Naive thymus-derived CD4-positive, alpha-beta T cell (primary cell): ENCODE data around the gene MS4A3. TPM values are rescaled to one million over a fixed set of nuclear protein-coding genes. Genes with fewer than 3 reads are reported as not detected.
"Not testable (repeated sequence)": the region's sequence is repeated elsewhere in the genome, so short reads cannot be mapped to it uniquely, and the experiment has no call there.

Experiments
- ATAC-seq: fragments of 150-1000 bp; cut with Tn5 transposase; 2 replicates; pipeline ENCODE4 v1.10.0; 2021; ENCODE audit warnings: mild to moderate bottlenecking, moderate library complexity
- CTCF ChIA-PET: fragments of 350-600 bp; sonication (Branson Sonifier 250); formaldehyde crosslinking; loops from one replicate; lab custom pipeline; 2021; ENCODE audit warnings: antibody characterized with exemption; lab: Charles Lee
- POLR2A ChIA-PET: fragments of 350-600 bp; sonication (Branson Sonifier 250); formaldehyde crosslinking; loops from one replicate; lab custom pipeline; 2021; ENCODE audit warnings: antibody characterized with exemption, inconsistent platforms; lab: Charles Lee
- DNase-seq, 9 donors: peaks; one replicate each; pipeline versions ENCODE4 v3.0.0 to v3.0.0-alpha.2; 2020 to 2022; ENCODE audit warnings: mixed read lengths in 1 of 9
- H3K27ac ChIP-seq: one replicate; pipeline ENCODE4 v1.7.0; 2013; ENCODE audit warnings: mild to moderate bottlenecking, low read depth, low read length, moderate library complexity
- H3K27me3 ChIP-seq, 2 donors: one replicate each; pipeline ENCODE4 v1.7.0; 2013; ENCODE audit warnings: low read length in 2 of 2, mild to moderate bottlenecking in 2 of 2, moderate library complexity in 2 of 2; ENCODE audit not compliant: control insufficient read depth in 2 of 2, insufficient read depth in 2 of 2
- H3K36me3 ChIP-seq, 3 experiments: 1 replicate in 2 of 3; 2 replicates in 1 of 3; pipeline ENCODE4 v1.7.0; 2013; ENCODE audit warnings: low read length in 3 of 3, mild to moderate bottlenecking in 3 of 3, moderate library complexity in 1 of 3; ENCODE audit not compliant: insufficient read depth in 3 of 3, control insufficient read depth in 2 of 3
- H3K4me1 ChIP-seq, 2 donors: one replicate each; pipeline ENCODE4 v1.7.0; 2013; ENCODE audit warnings: low read length in 2 of 2, mild to moderate bottlenecking in 2 of 2, moderate library complexity in 1 of 2; ENCODE audit not compliant: control insufficient read depth in 2 of 2, insufficient read depth in 2 of 2
- H3K4me3 ChIP-seq: 2 replicates; pipeline ENCODE4 v1.7.0; 2013; ENCODE audit warnings: mild to moderate bottlenecking, low read length
- H3K9me3 ChIP-seq, 3 experiments: 1 replicate in 2 of 3; 2 replicates in 1 of 3; pipeline ENCODE4 v1.7.0; 2013; ENCODE audit warnings: low read length in 3 of 3; ENCODE audit not compliant: control insufficient read depth in 2 of 3
- H3K27ac Mint-ChIP-seq, 9 donors: one replicate each; pipeline ENCODE4 v1.8.0; 2020 to 2022; ENCODE audit warnings: mixed read lengths in 9 of 9, mild to moderate bottlenecking in 8 of 9, moderate library complexity in 5 of 9, inconsistent platforms in 2 of 9
- H3K27me3 Mint-ChIP-seq, 5 donors: one replicate each; pipeline ENCODE4 v1.8.0; 2021 to 2022; ENCODE audit warnings: mixed read lengths in 5 of 5, mild to moderate bottlenecking in 1 of 5
- H3K36me3 Mint-ChIP-seq, 5 donors: one replicate each; pipeline ENCODE4 v1.8.0; 2020 to 2022; ENCODE audit warnings: mixed read lengths in 5 of 5, mild to moderate bottlenecking in 3 of 5, inconsistent platforms in 1 of 5
- H3K4me1 Mint-ChIP-seq, 7 donors: one replicate each; pipeline ENCODE4 v1.8.0; 2020 to 2022; ENCODE audit warnings: mixed read lengths in 7 of 7, mild to moderate bottlenecking in 3 of 7, inconsistent platforms in 1 of 7
- H3K4me3 Mint-ChIP-seq, 10 donors: one replicate each; pipeline ENCODE4 v1.8.0; 2020 to 2022; ENCODE audit warnings: mild to moderate bottlenecking in 10 of 10, mixed read lengths in 10 of 10, moderate library complexity in 6 of 10, inconsistent platforms in 2 of 10
- H3K9me3 Mint-ChIP-seq, 11 donors: one replicate each; pipeline ENCODE4 v1.8.0; 2020 to 2022; ENCODE audit warnings: mixed read lengths in 11 of 11, mild to moderate bottlenecking in 4 of 11, inconsistent platforms in 1 of 11, moderate library complexity in 1 of 11
- intact Hi-C, 2 donors: fragments of 100-400 bp; cut with micrococcal nuclease; formaldehyde crosslinking; loops; one replicate each; pipeline ENCODE4 v1.15.1; 2023
- polyA plus RNA-seq, 2 donors: library from polyadenylated mRNA; unstranded; fragments of 300-500 nt; fragmentation: Illumina TruSeq; gene quantifications; one replicate each; pipeline ENCODE4 v1.2.3, GENCODE V29; 2021
- total RNA-seq, 6 experiments: library from RNA in 5 of 6; stranded (reverse) in 5 of 6; gene quantifications; 1 replicate in 5 of 6; 2 replicates in 1 of 6; pipeline ENCODE4 v1.2.3 and lab custom pipeline; 2021 to 2026

MS4A3 gene, protein sequence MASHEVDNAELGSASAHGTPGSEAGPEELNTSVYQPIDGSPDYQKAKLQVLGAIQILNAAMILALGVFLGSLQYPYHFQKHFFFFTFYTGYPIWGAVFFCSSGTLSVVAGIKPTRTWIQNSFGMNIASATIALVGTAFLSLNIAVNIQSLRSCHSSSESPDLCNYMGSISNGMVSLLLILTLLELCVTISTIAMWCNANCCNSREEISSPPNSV
- total RNA-seq (1 to 10 TPM in 2 of 5 experiments, not detected in 3; 4.2 to 9.9 TPM), polyA plus RNA-seq (not detected), total RNA-seq (lab: John Stamatoyannopoulos, UW) (not detected)

DNA sequence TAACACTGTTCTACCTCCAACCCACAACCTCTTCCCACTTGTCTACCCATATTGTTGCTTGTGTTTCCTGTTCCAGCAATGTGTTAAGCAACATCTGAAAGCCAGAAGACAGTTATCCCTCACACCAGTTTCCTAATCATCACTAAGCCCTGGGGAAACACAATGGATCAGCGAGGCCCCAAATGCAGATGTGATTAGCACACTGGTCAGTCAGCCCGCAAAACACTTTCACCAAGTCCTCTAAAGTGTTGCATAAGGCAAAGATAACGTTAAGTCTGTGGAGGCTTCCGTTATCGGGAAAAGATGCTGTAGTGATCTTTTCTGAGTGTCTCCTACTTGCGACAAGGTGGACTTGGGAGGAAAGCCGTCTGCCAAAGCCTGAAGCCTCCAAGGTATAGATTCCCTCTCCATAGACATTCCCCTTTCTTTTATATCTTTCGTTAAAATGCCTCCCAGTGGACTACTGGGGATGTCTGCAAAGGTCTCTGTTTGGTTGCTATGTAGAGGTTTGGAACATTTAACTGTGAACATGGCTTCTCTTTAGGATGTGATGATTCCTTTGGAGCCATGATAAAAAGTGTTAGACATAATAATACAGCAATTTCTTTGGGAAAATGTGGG lies at the start of gene MS4A3:
Gene MS4A3, plus strand, starts transcription at position 317 of the 621 bp plus-strand sequence. CDS start 4,496 bp downstream, outside the sequence.
- H3K9me3 Mint-ChIP-seq, result peaks cover 0 to 4% (median 0%) of the 10 kb centered on the region in 11 donors
- peak; percentile 36 for ATAC-seq
- ChIA-PET CTCF (no interaction called here), POLR2A (no interaction called here)
- H3K4me1 Mint-ChIP-seq, result peaks cover 0 to 4% (median 0%) of the 10 kb centered on the region in 7 donors
- DNase-seq, result no peak
- Histone ChIP-seq H3K4me1 (no peaks in the 10 kb centered on the region), H3K36me3 (no peaks in the 10 kb centered on the region), H3K4me3 (no peak within 1 kb of the TSS), H3K9me3 (no peaks in the 10 kb centered on the region), H3K27ac (no peak within 1 kb of the TSS), H3K27me3 (no peaks in the 10 kb centered on the region)
- intact Hi-C loops, result no loop called here
- no peak within 1 kb of the TSS for H3K27ac Mint-ChIP-seq
- H3K4me3 Mint-ChIP-seq, result no peak within 1 kb of the TSS
- peaks cover 0 to 7% (median 4%) of the 10 kb centered on the region in 5 donors for H3K27me3 Mint-ChIP-seq
- H3K36me3 Mint-ChIP-seq, result no peaks in the 10 kb centered on the region

DNA sequence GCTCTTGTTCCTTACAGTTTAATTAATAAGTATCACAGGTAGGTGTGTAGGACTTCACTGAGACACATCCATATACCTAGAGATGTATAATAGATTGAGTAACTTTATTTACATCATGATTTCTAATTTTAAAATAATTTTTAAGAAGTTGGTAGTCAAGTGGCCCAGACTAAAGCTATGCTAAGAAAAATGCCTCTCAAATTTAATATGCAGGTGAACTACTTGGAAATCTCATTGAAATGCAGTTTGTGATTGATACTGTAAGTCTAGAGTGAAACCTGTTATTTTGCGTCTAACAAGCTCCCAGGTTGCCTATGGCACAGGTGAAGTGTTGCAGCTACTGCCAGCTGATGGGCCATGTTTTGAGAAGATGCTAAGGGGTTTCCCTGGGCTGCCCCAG lies 39.6 kb upstream of the MS4A3 start, which contains the start of gene OOSP4B:
Gene OOSP4B, plus strand, starts transcription at position 301 of the 400 bp plus-strand sequence.
- no peaks in the 10 kb centered on the region for H3K9me3 ChIP-seq
- intact Hi-C loops, result no loop called here
- no peaks in the 10 kb centered on the region for H3K36me3 ChIP-seq
- ATAC-seq, result no peak
- H3K4me1 Mint-ChIP-seq, result peaks cover 0 to 1% (median 0%) of the 10 kb centered on the region in 7 donors
- CTCF ChIA-PET, result no interaction called here
- DNase-seq, result no peak
- peaks cover 0 to 3% (median 0%) of the 10 kb centered on the region in 11 donors for H3K9me3 Mint-ChIP-seq
- no peaks in the 10 kb centered on the region for H3K27me3 ChIP-seq
- no peaks in the 10 kb centered on the region for H3K36me3 Mint-ChIP-seq
- H3K4me3 ChIP-seq, result no peak within 1 kb of the TSS
- peaks cover 0 to 10% (median 9%) of the 10 kb centered on the region in 5 donors for H3K27me3 Mint-ChIP-seq
- no peaks in the 10 kb centered on the region for H3K4me1 ChIP-seq
- H3K27ac Mint-ChIP-seq, result no peak within 1 kb of the TSS
- no peak within 1 kb of the TSS for H3K4me3 Mint-ChIP-seq
- H3K27ac ChIP-seq, result no peak within 1 kb of the TSS
- POLR2A ChIA-PET, result no interaction called here

DNA sequence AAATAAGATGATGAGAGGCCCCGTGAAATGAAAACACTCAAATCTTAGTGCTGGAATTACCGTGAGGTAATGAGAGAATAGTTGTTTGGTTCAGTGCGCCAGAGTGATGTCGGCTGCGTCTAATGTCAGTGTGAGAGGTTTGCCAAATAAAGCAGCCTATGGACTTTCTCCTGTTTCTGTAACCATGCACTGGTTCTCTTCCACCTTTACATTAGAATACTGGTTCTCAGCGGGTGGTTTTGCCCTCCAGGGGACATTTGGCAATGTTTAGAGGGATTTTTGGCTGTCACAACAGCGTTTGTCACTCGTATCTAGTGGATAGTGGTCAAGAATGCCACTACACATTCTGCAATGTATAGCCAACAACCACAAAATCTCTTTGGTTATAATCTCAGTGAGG lies 38.4 kb upstream of the MS4A3 start:
- Histone ChIP-seq H3K4me1 (no peaks in the 10 kb centered on the region), H3K27me3 (no peaks in the 10 kb centered on the region), H3K27ac (no peak overlapping the region), H3K9me3 (no peaks in the 10 kb centered on the region), H3K4me3 (no peak overlapping the region), H3K36me3 (no peaks in the 10 kb centered on the region)
- intact Hi-C loops, result no loop called here
- H3K9me3 Mint-ChIP-seq, result peaks cover 0 to 3% (median 0%) of the 10 kb centered on the region in 11 donors
- no peak for ATAC-seq
- no peak for DNase-seq
- H3K4me3 Mint-ChIP-seq, result no peak overlapping the region
- no peak overlapping the region for H3K27ac Mint-ChIP-seq
- H3K4me1 Mint-ChIP-seq, result peaks cover 0 to 1% (median 0%) of the 10 kb centered on the region in 7 donors
- H3K27me3 Mint-ChIP-seq, result peaks cover 0 to 15% (median 9%) of the 10 kb centered on the region in 5 donors
- H3K36me3 Mint-ChIP-seq, result no peaks in the 10 kb centered on the region
- CTCF ChIA-PET, result no interaction called here
- POLR2A ChIA-PET, result no interaction called here

DNA sequence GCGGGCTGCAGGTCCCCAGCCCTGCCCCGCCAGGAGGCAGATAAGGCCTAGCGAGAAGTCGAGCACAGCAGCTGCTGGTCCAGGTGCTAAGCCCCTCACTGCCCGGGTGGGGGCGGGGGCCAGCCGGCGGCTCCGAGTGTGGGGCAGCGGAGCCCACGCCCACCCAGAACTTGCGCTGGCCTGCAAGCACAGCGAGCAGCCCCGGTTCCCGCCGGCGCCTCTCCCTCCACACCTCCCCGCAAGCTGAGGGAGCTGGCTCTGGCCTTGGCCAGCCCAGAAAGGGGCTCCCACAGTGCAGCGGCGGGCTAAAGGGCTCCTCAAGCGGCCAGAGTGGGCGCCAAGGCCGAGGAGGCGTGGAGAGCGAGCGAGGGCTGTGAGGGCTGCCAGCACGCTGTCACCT lies 36.1 kb upstream of the MS4A3 start:
- CTCF ChIA-PET, DNase-seq: not testable (repeated sequence)

DNA sequence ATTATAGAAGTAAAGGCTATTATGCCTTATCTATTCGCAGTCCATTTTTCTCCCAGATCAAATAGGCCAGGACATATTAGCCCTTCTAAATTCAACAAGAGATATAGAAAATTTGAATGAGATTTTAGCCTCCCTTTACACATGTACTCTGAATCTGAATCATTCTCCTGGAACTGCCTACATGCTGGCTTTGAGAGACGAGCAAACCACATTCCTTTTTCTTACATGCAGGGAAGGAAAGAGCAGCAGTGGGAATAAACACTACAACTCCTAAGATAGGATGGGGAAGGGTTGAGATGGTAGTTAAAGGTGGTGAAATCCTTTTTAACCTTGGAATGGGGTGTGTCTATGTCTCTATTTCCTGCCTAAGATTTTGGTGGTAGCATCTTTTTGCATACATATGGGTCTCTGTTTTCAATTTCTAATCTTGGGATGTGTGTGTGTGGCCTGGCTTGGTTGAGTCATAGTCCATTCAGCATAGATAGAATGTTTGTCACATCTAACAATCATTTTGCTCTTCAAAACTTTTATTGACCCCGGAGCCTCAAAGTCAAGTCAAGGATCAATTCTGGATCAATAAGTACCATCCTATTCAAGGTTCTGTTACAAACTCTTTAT lies 27.3 kb upstream of the MS4A3 start:
- Histone ChIP-seq H3K4me3 (no peak overlapping the region), H3K27me3 (no peaks in the 10 kb centered on the region), H3K4me1 (no peaks in the 10 kb centered on the region), H3K27ac (no peak overlapping the region), H3K36me3 (no peaks in the 10 kb centered on the region), H3K9me3 (no peaks in the 10 kb centered on the region)
- no peak for ATAC-seq
- intact Hi-C loops, result no loop called here
- Mint-ChIP-seq H3K4me1 (no peaks in the 10 kb centered on the region), H3K9me3 (no peaks in the 10 kb centered on the region), H3K4me3 (no peak overlapping the region), H3K36me3 (no peaks in the 10 kb centered on the region), H3K27me3 (peaks cover 0 to 4% (median 0%) of the 10 kb centered on the region in 5 donors), H3K27ac (no peak overlapping the region)
- CTCF ChIA-PET, result no interaction called here
- DNase-seq, result no peak
- POLR2A ChIA-PET, result no interaction called here

More for the DNA sequence above, 36.1 kb upstream of the MS4A3 start:
- POLR2A ChIA-PET, H3K4me3 Mint-ChIP-seq, H3K9me3 ChIP-seq, H3K4me3 ChIP-seq, H3K9me3 Mint-ChIP-seq, H3K4me1 ChIP-seq, H3K27ac ChIP-seq, intact Hi-C loops, H3K36me3 ChIP-seq, H3K27me3 ChIP-seq, H3K27ac Mint-ChIP-seq, H3K4me1 Mint-ChIP-seq, H3K36me3 Mint-ChIP-seq, ATAC-seq: not testable (repeated sequence)
- H3K27me3 Mint-ChIP-seq, result peaks cover 0 to 15% (median 9%) of the 10 kb centered on the region in 5 donors

DNA sequence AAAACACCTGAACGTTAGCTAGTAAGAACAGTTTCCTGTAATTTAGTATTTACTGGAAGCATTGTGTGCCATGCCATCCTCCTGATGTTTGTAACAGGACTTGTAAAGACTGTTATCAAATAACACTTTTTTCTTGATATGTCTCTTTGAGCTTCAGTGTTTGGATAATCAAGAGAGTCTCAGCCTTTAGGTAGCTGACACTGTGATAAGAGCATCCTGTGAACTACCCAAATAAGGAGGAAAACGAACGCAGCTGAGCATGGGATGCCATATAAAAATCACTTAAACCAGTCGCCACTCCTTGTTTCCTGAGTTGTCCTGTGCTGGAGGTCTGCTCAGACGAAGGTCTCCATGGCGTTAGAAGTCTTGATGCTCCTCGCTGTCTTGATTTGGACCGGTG lies 16.4 kb upstream of the MS4A3 start, which contains the start of gene OOSP2:
Gene OOSP2, plus strand, starts transcription at position 301 of the 400 bp plus-strand sequence. Its CDS starts 51 bp downstream, at position 352.
- Mint-ChIP-seq H3K27ac (no peak within 1 kb of the TSS), H3K36me3 (no peaks in the 10 kb centered on the region), H3K4me3 (no peak within 1 kb of the TSS), H3K27me3 (peaks cover 0 to 10% (median 9%) of the 10 kb centered on the region in 5 donors), H3K4me1 (no peaks in the 10 kb centered on the region), H3K9me3 (peaks cover 0 to 2% (median 0%) of the 10 kb centered on the region in 11 donors)
- H3K27me3 ChIP-seq, result no peaks in the 10 kb centered on the region
- DNase-seq, result no peak
- POLR2A ChIA-PET, result no interaction called here
- intact Hi-C loops, result no loop called here
- no peak for ATAC-seq
- H3K9me3 ChIP-seq, result no peaks in the 10 kb centered on the region
- H3K36me3 ChIP-seq, result no peaks in the 10 kb centered on the region
- no peak within 1 kb of the TSS for H3K27ac ChIP-seq
- CTCF ChIA-PET, result no interaction called here
- H3K4me1 ChIP-seq, result no peaks in the 10 kb centered on the region
- no peak within 1 kb of the TSS for H3K4me3 ChIP-seq
